Stimulated activated effector memory CD8-positive, alpha-beta T cell treated with anti-CD3 and anti-CD28 coated beads, Interleukin-12 subunit alpha, Interleukin-12 subunit beta, amount 100 ng/mL, for 72 hours (primary cell): ENCODE measurements around the gene KRTAP3-3.
"Not testable (repeated sequence)": the region's sequence is repeated elsewhere in the genome, so short reads cannot be mapped to it uniquely, and the experiment has no call there.

Source experiments
- ATAC-seq: fragments of 150-1000 bp; cut with Tn5 transposase; 2 replicates; pipeline ENCODE4 v1.10.0; 2021
- DNase-seq, 2 donors: peaks; one replicate each; pipeline ENCODE4 v3.0.0; 2021 to 2022; ENCODE audit warnings: low spot score in 2 of 2
- H3K27ac Mint-ChIP-seq: one replicate; pipeline ENCODE4 v1.8.0; 2022; ENCODE audit warnings: mild to moderate bottlenecking, mixed read lengths
- H3K36me3 Mint-ChIP-seq: one replicate; pipeline ENCODE4 v1.8.0; 2022; ENCODE audit warnings: mild to moderate bottlenecking, mixed read lengths
- H3K4me1 Mint-ChIP-seq: one replicate; pipeline ENCODE4 v1.8.0; 2022; ENCODE audit warnings: mixed read lengths
- H3K4me3 Mint-ChIP-seq: one replicate; pipeline ENCODE4 v1.8.0; 2022; ENCODE audit warnings: mild to moderate bottlenecking, mixed read lengths
- H3K9me3 Mint-ChIP-seq: one replicate; pipeline ENCODE4 v1.8.0; 2022; ENCODE audit warnings: mixed read lengths

The KRTAP3-3 gene

DNA sequence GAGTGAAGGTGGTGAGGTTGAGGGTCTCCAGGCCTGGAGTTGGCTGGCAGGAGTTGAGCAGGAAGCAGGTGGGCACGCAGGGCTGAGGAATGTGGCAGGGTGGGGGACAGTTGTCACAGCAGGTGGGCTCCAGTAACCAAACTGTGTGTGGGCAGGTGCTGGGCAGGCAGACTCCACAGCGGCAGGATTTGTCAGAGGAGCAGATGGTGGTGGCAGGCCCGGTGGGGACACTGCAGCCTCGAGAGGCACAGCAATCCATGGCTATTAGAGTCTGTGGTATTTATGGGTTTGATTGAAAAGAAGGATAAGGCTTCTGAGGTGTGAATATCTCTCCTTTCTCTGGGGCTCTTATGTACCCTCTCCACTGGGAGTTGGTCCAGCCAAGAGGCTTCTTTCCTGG is at the start of gene KRTAP3-3:
TSS of gene KRTAP3-3 (minus strand) at position 326 of the 400 bp plus-strand sequence. CDS start at position 259, 67 bp downstream.
- H3K36me3 Mint-ChIP-seq, result no peaks in the 10 kb centered on the region
- H3K9me3 Mint-ChIP-seq, result no peaks in the 10 kb centered on the region
- ATAC-seq (no peak), DNase-seq (no peak)
- no peak within 1 kb of the TSS for H3K27ac Mint-ChIP-seq
- no peak within 1 kb of the TSS for H3K4me3 Mint-ChIP-seq
- no peaks in the 10 kb centered on the region for H3K4me1 Mint-ChIP-seq

DNA sequence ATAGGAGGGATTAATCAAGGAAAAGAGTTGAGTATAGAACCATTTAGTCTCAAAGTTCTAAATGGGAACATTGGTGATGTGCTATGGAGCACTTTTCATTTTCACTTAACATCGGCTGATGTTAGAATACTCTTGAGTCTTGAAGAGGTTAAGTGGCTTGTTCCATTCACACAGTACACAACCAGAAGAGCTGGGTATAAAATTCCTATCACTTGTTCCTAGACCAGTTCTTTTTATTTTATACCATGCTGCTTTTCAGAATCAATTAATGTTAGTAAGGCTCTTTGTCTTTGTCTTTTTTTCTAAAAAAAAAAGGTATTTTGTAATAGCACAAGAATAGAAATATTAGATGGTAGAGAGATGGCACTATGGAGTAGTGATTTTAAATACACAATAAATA is 49.0 kb upstream of the KRTAP3-3 start:
- H3K4me1 Mint-ChIP-seq, result no peaks in the 10 kb centered on the region
- no peak overlapping the region for H3K27ac Mint-ChIP-seq
- H3K9me3 Mint-ChIP-seq, result peaks cover 7% of the 10 kb centered on the region
- H3K4me3 Mint-ChIP-seq, result no peak overlapping the region
- ATAC-seq (no peak), DNase-seq (no peak)
- no peaks in the 10 kb centered on the region for H3K36me3 Mint-ChIP-seq

DNA sequence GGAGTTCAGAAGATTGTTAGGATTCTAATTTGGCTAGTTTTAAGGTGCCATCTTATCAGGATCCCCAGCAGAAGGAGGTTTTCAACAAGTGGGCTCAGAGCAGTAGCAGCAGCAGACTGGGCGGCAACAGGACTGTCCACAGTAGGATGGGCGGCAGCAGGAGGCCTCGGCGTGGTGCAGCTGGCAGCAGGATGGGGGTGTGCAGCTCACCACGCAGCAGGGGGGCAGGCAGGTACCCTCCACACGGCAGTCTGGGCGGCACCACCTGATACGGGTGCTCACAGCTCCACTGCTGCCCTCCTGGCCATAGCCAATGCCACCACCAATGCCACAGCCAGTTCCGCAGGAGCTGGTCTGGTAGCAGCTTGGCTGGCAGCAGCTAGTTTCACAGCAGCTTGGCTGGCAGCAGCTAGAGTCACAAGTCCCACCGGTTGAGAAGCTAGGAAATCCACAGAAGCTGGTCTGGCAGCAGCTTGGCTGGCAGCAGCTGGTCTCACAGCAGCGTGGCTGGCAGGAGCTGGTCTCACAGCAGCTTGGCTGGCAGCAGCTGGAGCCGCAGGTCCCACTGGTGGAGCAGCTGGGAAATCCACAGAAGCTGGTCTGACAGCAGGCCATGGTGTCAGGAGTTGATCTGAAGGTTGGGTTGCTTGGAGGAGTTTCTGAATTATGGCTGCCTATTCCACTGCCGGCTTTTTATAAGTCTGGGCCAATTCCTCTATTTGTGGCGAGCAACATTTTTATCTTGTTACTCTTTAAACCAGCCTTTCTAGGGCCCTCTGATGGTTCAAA is 47.0 kb upstream of the KRTAP3-3 start, which contains the start of gene KRTAP1-1:
TSS of gene KRTAP1-1 (minus strand) at position 668 of the 789 bp plus-strand sequence. CDS start at position 615, 53 bp downstream.
- H3K27ac Mint-ChIP-seq, DNase-seq, H3K36me3 Mint-ChIP-seq, ATAC-seq, H3K9me3 Mint-ChIP-seq, H3K4me3 Mint-ChIP-seq, H3K4me1 Mint-ChIP-seq: not testable (repeated sequence)

DNA sequence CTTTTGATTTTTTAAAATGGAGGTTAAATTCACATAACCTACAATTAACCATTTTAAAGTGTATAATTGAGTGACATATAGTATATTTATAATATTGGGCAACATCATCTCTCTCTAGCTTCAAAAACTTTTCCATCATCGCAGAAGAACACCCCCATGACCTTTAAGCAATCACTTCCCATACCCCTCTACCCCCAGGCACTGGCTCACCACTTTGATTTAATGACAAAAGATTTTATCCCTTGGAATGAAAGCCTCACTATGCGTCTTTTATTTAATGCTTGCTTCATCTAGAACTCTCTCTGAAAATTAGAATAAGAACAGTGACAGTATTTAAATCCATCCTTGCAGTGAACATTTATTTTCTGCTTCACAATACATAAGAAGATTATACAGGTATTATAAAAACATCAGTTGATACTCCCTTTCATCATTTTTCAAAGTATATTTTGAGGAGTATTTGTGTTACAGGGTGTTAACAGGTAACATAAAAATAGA is 43.9 kb upstream of the KRTAP3-3 start:
- Mint-ChIP-seq H3K36me3 (no peaks in the 10 kb centered on the region), H3K4me1 (no peaks in the 10 kb centered on the region), H3K27ac (no peak overlapping the region), H3K4me3 (no peak overlapping the region), H3K9me3 (peaks cover 3% of the 10 kb centered on the region)
- ATAC-seq (no peak), DNase-seq (no peak)

DNA sequence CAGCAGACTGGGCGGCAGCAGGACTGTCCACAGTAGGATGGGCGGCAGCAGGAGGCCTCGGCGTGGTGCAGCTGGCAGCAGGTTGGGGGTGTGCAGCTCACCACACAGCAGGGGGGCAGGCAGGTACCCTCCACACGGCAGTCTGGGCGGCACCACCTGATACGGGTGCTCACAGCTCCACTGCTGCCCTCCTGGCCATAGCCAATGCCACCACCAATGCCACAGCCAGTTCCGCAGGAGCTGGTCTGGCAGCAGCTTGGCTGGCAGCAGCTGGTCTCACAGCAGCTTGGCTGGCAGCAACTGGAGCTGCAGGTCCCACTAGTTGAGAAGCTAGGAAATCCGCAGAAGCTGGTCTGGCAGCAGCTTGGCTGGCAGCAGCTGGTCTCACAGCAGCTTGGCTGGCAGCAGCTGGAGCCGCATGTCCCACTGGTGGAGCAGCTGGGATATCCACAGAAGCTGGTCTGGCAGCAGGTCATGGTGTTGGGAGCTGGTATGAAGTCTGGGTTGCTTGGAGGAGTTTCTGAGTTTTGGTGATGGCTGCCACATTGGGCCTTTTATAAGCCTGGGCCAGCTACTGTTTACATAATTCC is 40.5 kb upstream of the KRTAP3-3 start, which contains the start of gene KRTAP1-3:
TSS of gene KRTAP1-3 (minus strand) at position 529 of the 590 bp plus-strand sequence. CDS start at position 476, 53 bp downstream.
- ATAC-seq, H3K9me3 Mint-ChIP-seq, H3K36me3 Mint-ChIP-seq, H3K4me3 Mint-ChIP-seq, H3K4me1 Mint-ChIP-seq, DNase-seq, H3K27ac Mint-ChIP-seq: not testable (repeated sequence)

DNA sequence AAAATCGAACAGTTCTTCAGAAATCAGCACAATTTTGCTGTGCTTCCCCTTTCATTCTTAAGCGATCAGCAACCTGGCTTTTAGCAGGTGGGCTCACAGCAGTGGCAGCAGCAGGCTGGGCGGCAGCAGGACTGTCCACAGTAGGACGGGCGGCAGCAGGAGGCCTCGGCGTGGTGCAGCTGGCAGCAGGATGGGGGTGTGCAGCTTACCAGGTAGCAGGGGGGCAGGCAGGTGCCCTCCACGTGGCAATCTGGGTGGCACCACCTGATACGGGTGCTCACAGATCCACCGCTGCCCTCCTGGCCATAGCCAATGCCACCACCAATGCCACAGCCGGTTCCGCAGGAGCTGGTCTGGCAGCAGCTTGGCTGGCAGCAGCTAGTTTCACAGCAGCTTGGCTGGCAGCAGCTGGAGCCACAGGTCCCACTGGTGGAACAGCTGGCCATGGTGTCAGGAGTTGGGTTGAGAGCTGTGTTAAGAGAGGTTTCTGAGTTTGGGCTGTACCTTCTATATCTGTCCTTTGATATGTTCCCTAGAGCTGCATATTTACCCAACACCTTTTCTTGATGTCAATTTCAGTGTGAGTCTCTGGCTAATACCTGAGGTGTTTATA is 35.8 kb upstream of the KRTAP3-3 start, which contains the start of gene KRTAP1-4:
TSS of gene KRTAP1-4 (minus strand) at position 563 of the 613 bp plus-strand sequence. CDS start at position 446, 117 bp downstream.
- H3K9me3 Mint-ChIP-seq, result no peaks in the 10 kb centered on the region
- DNase-seq (no peak), ATAC-seq (no peak)
- H3K4me3 Mint-ChIP-seq, result no peak within 1 kb of the TSS
- H3K27ac Mint-ChIP-seq, result no peak within 1 kb of the TSS
- H3K36me3 Mint-ChIP-seq, result no peaks in the 10 kb centered on the region
- no peaks in the 10 kb centered on the region for H3K4me1 Mint-ChIP-seq

DNA sequence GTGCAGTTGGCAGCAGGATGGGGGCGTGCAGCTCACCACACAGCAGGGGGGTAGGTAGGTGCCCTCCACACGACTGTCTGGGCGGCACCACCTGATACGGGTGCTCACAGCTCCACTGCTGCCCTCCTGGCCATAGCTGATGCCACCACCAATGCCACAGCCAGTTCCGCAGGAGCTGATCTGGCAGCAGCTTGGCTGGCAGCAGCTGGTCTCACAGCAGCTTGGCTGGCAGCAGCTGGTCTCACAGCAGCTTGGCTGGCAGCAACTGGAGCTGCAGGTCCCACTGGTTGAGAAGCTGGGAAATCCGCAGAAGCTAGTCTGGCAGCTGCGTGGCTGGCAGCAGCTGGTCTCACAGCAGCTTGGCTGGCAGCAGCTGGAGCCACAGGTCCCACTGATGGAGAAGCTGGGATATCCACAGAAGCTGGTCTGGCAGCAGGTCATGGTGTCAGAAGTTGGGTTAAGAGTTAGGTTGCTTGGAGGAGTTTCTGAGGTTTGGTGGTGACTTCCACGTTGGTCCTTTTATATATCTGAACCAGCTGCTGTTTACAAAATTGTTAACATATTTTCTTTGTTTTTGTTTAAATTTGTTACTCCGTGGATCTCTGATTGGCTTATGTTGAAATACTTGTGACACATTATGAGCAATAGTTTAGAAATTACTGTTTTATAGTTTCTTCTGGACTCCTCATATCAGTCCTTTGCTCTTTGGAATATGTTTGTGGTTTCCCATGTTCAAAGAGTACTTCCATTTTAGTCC is 32.9 kb upstream of the KRTAP3-3 start, which contains the start of gene KRTAP1-5:
TSS of gene KRTAP1-5 (minus strand) at position 494 of the 757 bp plus-strand sequence. CDS start at position 441, 53 bp downstream.
- Mint-ChIP-seq H3K4me3 (no peak within 1 kb of the TSS), H3K27ac (no peak within 1 kb of the TSS), H3K4me1 (no peaks in the 10 kb centered on the region), H3K9me3 (no peaks in the 10 kb centered on the region), H3K36me3 (no peaks in the 10 kb centered on the region)
- DNase-seq (no peak), ATAC-seq (no peak)

DNA sequence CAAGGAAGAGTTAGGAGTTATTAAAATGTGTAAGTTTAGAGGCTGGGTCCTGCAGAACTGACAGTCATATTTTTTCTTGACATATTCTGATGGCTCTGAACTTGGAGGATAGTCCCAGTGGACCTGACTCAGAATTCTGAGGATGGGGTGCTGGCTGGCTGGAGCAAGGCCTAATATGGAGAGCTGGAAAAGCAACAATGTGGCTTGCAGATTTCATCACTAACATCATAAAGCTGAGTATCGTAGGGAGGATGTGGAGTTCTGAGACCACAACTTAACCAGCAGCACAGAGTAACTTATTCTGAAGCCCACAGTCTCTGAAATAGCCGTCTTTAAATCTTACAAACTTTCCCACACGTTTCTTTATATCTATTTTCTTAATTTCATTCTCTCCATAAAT is 30.7 kb upstream of the KRTAP3-3 start:
- DNase-seq (no peak), ATAC-seq (no peak)
- H3K9me3 Mint-ChIP-seq, result no peaks in the 10 kb centered on the region
- H3K27ac Mint-ChIP-seq, result no peak overlapping the region
- H3K4me3 Mint-ChIP-seq, result no peak overlapping the region
- no peaks in the 10 kb centered on the region for H3K4me1 Mint-ChIP-seq
- no peaks in the 10 kb centered on the region for H3K36me3 Mint-ChIP-seq

DNA sequence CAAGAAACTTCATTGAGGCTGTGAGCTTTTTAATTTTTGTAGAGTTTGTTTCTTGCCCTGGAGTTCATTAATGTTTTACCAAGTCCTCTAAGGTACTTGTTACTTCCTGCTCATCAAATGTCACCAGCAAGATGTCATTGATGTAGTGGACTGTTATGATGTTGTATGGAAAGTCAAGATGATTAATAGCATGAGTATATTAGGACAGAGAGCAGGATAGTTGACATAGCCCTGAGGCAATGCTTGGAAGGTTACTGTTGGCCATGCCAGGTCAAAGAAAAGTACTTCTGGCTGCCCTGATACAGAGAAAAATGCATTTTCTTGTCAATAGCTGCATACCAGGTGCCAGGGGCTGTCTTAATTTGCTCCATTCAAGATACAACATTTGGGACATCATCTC is 26.4 kb upstream of the KRTAP3-3 start:
- no peaks in the 10 kb centered on the region for H3K9me3 Mint-ChIP-seq
- ATAC-seq (no peak), DNase-seq (no peak)
- no peak overlapping the region for H3K4me3 Mint-ChIP-seq
- no peaks in the 10 kb centered on the region for H3K36me3 Mint-ChIP-seq
- no peaks in the 10 kb centered on the region for H3K4me1 Mint-ChIP-seq
- no peak overlapping the region for H3K27ac Mint-ChIP-seq

DNA sequence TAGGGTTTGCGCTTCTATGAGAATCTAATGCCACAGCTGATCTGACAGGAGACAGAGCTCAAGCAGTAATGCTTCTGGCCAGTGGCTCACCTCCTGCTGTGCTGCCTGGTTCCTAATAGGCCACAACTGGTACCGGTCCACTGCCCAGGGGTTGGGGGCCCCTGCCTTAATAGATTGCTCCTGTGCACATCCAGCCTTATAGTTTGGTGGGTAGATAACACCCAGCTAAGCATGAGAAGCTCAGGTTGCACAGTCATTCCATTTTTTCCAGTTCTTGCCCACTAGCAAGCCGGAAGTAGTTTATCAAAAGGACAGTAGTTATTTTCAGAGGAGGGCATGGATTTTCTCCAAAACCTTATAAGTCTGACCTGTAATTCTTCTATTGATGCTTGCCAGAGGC is 25.5 kb upstream of the KRTAP3-3 start:
- ATAC-seq (no peak), DNase-seq (no peak)
- H3K9me3 Mint-ChIP-seq, result no peaks in the 10 kb centered on the region
- no peaks in the 10 kb centered on the region for H3K36me3 Mint-ChIP-seq
- H3K4me1 Mint-ChIP-seq, result no peaks in the 10 kb centered on the region
- no peak overlapping the region for H3K27ac Mint-ChIP-seq
- H3K4me3 Mint-ChIP-seq, result no peak overlapping the region

DNA sequence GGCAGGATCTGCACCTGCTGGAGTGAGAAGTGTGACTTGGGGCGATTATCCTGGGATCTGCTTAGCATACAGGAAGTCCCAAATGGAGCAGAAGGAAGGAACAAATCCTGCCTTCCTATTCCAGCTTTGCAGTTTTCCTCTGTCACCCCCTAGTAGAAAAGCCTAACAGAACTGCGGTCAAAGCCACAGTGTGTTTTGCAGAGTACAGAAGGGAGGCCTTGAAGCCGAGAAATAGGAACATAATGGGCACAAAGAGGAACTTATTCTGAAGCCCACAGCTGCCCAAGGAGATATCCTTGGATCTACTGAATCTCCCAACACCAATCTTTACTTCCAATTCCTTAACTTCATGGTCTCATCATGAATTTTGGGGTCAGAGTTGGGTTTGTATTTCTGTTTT is 24.6 kb upstream of the KRTAP3-3 start:
- Mint-ChIP-seq H3K36me3 (no peaks in the 10 kb centered on the region), H3K9me3 (no peaks in the 10 kb centered on the region), H3K27ac (no peak overlapping the region), H3K4me1 (no peaks in the 10 kb centered on the region), H3K4me3 (no peak overlapping the region)
- no peak for DNase-seq
- no peak for ATAC-seq

DNA sequence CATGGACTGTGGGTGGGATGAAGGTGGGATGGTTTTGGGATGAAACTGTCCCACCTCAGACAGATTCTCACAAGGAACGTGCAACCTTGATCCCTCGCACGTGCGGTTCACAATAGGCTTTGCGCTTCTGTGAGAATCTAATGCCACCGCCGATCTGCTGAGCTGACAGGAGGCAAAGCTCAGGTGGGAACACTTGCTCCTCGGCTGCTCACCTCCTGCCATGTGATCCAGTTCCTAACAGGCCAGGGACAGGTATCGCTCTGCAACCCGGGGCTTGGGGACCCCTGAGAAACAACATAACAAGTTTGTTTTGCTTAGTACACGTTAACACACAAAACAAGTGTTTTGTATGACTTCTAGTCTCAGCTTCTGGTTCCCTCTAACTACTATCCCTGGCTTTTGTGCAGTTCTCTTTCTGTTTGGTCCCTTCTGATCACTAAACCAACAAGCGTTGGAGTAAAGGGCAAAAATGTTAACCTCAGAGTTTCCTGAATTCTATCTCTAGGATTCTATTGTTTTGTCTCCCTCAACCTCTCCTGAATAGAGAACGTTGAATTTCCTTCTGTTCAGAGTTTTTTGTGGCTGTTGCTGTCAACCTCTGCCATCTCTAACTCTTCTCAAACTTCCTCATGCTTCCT is 22.7 kb upstream of the KRTAP3-3 start:
- DNase-seq (no peak), ATAC-seq (no peak)
- no peaks in the 10 kb centered on the region for H3K9me3 Mint-ChIP-seq
- H3K4me1 Mint-ChIP-seq, result no peaks in the 10 kb centered on the region
- no peak overlapping the region for H3K27ac Mint-ChIP-seq
- H3K36me3 Mint-ChIP-seq, result no peaks in the 10 kb centered on the region
- no peak overlapping the region for H3K4me3 Mint-ChIP-seq

DNA sequence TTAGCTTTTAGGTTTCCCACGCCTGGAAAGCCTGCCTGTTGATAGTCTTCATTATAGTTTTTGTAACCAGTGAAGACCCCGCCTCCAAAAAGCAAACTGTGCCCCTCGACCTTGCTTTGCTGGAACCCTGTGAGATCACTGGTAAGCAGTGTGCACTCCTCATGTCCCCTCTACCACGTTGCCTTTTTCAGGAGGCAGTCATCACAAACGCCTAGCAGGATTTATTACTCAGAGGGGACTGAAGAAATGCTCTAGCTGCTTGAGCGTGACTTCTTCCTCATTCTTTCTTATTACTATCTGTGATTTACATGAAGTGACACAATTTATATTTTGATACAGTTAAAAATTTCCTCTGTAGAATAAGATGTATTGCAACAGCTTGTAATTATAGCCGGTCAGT is 21.5 kb upstream of the KRTAP3-3 start:
- no peaks in the 10 kb centered on the region for H3K4me1 Mint-ChIP-seq
- no peaks in the 10 kb centered on the region for H3K9me3 Mint-ChIP-seq

DNA sequence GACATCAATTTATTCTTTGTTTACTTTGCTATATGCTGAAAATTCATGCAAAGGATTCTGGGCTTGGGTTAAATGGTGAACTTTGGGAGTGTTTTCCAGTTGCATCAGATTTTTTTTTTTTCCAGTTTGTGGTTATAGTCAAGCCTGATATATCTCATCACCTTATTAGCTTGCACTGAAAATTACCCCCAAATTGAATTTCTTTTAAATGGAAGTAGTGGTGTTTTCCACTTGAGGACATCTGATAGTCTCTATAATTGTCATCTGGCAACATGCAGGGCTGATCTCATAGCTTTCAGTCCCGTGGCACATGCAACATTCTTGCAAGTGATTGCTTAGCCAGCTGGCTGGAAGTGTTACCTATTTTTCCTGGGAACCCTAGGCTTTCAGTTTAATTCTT is 19.6 kb upstream of the KRTAP3-3 start:
- Mint-ChIP-seq H3K36me3 (no peaks in the 10 kb centered on the region), H3K9me3 (no peaks in the 10 kb centered on the region), H3K4me3 (no peak overlapping the region), H3K27ac (no peak overlapping the region), H3K4me1 (no peaks in the 10 kb centered on the region)
- ATAC-seq (no peak), DNase-seq (no peak)

More for the DNA sequence above, 21.5 kb upstream of the KRTAP3-3 start:
- ATAC-seq (no peak), DNase-seq (no peak)
- Mint-ChIP-seq H3K27ac (no peak overlapping the region), H3K36me3 (no peaks in the 10 kb centered on the region), H3K4me3 (no peak overlapping the region)
